SKM-1 treated with dmso at 0.1 percent for 144 hours (cell line): Measurements from ENCODE around the gene CACNA1C.
A peak's percentile ranks its signal among the peaks of the same experiment; 100 is the strongest.

Experiments used
- DNase-seq: peaks from one replicate; lab custom pipeline; 2025; ENCODE audit not compliant: unreplicated experiment; lab: John Stamatoyannopoulos, UW

Gene CACNA1C

DNA sequence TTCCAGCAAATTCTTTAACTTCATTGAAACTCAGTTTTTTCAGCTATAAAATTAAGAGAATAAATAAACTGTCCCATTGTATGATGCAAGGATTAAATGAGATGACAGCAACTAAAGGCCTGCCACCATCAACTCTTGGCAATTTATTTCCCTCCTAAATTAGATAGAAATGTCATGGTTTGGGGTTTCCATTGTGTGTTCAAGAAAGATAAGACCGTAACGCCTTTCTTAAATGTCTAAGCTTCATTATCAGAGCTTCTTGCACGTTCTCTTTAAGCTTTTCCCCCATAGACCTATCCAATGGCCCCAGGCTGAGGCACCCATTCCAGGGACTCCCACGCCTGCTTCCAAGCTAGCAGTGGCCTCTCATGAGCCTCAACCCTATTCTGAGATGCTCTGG lies 281.9 kb downstream of the CACNA1C start:
- no peak for DNase-seq

DNA sequence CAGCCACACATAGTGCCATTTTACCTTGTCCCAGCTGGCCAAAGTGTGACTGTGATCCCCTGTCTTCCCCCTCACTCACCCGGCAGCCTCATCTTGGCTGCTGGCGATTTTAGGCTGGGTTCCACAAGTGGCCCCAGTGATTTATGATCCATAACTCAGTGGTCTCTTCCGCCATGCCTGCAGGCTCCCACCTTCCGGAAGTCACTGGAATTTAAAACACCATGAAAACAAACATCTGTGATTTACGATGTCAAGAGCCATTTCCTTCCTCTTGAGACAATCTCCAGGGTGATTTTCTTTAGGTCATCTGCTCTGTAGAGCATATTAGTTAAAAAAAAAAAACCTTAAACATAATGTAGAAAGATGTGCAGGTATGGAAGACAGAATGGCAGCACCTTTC lies 282.3 kb downstream of the CACNA1C start:
- DNase-seq = no peak

DNA sequence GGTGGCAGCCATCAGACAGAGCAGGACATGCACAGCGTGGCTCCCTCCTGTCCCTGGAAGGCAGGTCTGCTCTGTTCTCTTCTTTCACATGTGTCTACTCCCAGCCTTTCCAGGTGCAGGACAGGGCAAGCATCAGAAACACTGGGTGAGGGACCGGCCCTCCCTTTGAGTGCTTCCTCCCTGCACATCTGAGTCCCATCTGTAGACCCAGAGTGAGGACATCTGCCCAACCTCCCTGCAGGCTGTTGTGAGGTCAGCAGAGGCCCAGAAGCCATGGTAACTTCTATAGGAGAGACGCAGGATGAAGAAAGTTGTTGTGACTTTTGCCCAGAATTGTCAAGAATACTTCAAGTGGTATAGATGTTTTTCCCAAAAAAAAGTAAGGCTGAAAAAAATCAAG lies 282.7 kb downstream of the CACNA1C start:
- no peak for DNase-seq

DNA sequence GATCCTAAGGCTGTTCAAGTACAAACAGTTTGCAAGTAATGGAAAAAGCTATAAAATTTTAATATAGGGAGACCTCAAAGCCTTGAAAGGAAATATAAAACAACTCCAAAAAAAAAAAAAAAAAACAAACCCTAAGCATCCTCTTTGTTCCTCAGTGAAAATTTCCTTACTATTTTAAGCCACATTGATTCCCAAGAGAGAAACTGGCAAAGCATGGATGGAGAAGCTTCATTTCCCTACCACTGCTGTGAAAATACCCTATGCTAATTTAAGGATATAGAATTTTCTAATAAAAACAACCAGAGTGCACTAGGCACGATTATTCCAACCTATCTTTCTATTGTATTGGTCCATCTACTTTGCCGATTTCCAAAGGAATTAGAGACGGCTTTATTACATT lies 283.1 kb downstream of the CACNA1C start:
- no peak for DNase-seq

DNA sequence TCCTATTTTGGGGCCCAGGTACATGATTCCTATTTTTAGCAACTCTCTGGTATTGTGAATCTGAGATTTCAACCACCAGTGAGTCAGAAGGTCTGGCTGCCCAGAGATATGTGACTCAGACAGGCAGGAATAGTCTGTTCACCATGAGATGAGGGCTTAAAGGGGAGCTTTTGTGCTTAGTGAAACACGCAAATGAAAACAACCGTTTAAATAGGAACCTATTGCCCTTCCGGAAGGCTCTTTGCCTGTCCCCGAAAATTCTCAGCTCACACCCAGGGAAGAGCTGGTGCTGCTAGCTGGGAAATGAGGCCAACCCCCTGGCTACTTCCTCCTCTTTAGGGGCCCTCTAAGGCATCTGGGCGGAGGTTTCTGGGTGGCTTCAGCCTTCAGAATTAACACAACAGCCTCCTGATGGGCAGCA lies 283.6 kb downstream of the CACNA1C start:
- DNase-seq = peak; percentile 38

DNA sequence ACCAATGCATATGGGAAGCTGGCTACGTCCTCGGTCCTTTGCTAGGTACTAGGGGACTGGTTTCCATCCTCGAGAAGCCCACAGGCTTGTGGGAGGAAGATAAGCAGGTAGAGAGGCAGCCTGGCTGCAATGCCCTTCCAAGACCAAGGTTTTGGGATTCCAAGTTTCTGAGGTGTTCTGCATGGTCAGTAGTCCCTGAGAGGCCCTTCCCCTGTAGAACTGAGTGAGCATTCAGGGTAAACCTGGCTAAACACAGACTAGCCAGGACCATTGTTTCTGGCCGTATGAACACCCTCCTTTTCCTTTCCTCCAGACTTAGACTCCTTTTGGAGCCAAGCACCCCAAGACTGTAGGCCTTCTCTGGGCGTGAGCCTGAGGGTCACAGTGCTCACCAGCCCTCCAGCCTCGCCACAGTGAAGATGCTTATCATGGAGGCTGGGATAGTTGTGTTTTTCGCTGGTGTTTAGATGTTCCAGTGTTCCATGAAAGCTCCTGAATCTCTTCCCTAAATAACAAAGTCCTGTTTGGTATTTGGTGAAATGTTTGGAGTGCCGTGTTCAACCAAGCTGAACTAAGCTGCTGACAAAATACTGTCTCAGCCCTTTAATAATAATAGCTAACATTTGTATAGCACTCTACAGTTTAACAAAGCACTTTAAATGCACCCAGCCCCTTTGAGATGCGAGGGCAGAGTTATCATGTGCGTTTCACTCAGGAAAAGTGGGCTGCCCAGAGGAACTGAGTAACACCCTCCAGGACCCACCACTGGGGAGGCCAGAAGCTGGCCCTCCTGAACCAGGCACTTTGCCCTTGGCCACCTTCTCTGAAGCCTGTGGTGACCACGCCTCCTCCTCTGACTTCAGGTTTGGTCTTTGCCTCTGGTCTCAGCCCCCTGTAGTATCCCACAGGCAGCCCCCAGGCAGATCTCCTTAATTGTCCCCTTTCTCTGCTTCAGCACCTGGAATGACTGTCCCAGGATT lies 284.5 kb downstream of the CACNA1C start:
- no peak for DNase-seq

DNA sequence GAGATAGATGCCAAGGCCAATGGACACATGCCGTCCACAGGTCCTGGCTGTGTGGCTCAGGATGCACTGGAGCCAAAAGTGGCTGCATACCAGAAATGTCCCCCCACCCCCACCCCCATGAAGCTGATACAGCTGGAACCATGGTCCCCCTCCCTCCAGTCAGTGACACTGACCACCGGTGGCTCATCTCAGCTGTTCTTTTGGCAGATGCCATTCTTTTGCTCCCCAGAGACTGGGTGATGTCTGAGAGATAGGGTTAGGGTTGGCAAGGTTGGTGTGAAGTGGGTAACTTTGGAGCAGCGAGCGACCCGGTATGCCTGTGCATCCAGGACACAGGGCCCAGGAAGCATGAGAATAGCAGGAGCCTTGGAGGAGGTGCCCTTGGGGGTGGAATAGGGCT lies 285.6 kb downstream of the CACNA1C start:
- no peak for DNase-seq

DNA sequence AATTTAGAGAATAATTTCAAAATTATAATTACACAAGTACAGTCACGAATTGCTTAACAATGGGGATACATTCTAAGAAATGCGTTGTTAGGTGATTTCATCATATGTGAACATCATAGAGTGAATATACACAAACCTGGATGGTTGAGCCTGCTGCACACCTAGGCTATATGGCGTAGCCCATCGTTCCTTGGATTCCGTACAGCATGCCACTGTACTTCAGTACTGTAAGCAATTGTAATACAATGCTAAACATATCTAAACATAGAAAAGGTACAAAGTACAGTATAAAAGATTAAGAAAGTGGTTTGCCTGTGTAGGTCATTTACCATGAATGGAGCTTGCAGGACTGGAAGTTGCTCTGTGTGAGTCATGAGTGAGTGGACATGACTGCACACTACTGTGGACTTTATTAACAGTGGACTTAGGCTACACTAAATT lies 286.2 kb downstream of the CACNA1C start:
- DNase-seq = no peak

DNA sequence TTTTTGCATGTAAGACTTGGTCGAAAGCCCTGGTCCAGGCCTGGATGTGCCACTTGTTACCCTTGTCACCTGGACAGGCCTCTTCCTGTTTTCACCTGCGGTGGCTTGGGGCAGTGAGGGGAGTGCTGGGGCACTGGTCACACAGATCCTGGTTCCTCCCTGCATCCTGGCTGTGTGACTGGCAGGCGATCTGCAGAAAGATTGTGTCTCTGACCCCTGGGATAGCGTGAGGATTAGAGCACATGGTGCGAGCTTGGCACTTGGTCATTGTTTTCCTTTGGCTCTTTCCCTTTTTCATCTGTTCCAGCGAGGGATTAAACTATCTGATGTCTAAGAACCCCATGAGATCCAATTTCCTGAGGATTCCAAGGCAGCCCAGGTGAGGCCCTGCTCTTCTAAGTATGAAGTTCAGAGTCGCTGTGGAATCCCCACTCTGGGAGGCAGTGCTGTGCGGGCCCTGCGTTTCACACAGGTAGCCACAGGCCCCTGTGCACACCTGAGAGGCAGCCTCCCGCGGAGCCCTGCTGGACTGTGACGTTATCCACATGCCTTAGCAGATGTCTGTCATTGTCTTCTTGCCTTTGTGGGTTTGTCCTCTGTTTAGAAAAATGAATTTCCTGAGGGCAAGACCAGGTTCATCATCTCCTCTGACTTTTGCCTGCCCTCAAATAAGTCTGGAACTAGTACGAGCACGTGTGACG lies 288.4 kb downstream of the CACNA1C start:
- DNase-seq = no peak

DNA sequence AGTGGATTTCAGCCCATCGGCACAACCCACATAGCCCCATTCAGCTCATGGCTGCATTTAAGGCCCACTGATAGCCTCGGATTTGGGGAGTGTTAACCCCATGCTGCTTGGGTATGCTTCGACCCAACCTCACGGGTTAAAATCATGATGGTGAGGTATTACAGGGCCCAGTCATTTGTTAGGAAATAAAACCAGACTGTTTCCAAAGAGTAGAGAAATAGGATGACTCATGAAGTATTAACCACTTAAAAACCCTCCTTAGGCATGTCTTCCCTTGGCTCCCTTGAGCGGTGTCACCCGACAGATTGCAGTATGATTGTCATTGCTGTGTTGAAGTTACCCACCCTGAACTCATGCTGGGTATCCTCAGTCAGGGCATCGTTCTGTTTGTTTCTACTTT lies 289.1 kb downstream of the CACNA1C start:
- DNase-seq = peak; percentile 37

DNA sequence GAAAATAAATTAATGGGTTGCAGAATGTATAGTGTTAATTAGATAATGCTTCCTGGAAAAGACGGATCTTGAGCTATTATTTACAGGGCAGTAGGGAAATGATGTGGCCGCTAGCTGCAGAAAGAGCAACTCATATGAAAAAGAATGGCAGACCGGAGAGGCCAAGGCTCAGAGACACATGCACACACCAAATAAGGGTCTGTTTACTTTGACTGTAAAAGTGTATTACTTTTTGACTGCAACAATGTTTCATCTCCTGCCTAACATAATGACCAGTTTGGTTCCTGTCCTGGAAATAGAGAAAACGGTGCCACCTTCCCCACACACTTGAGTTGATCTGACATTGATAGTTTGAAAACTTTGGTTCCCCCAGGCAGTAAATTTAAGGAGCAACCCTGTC lies 290.9 kb downstream of the CACNA1C start:
- DNase-seq = no peak

DNA sequence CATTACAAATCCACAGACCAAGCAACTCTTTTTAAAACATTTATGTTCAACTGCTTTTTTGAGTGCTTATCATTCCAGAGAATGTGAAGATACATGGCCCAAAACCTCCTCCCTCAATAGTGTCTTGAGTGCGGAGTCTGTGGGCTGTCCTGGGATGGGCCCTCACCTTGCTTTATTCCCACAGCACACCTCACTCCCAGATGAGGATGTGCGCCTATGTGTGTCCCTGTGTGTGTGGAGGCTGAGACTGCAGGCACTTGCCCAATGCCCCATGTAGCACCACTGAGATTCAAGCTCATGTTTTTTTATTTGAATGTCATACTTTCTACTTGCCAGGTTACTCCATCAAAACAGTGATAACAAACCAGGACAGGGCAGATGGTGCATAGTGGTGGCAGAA lies 291.7 kb downstream of the CACNA1C start:
- DNase-seq = no peak

DNA sequence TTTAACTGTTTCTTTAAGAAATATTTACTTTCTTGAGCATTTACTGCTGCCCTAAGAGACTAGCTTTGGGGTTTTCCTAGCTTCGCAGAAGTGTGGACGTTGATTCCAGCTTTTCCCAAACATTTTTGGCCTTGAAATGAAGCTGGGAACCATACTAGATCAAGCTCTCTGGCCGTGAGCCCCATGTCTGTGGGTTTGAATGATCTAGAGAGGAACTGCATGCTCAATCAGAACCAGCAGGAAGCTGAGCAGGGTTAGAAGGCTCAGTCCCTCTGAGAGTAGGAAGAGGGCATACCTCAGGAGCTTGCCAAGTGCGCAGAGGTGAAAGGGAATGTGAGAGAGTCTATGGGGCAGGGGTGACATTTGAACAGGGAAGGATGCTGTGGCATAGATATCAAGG lies 292.1 kb downstream of the CACNA1C start:
- DNase-seq = no peak

DNA sequence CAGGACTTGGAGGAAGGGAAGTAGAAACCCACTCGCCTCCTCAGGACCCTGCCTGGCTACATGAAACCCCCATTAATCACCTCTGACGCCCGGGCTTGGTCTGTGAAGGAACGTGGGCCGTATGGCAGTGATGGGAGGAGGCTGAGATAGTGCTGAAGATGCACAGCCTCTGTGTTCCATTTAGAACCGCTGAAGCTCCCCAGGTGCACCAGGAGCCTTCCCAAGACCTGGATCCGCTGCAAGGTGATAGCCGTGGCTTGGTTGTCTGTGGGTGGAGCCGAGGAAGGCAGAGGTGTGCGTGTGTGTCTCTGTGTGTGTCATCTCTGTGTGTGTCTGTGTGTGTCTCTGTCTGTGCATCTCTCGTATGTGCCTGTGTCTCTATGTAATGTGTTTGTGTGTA lies 293.1 kb downstream of the CACNA1C start:
- no peak for DNase-seq

DNA sequence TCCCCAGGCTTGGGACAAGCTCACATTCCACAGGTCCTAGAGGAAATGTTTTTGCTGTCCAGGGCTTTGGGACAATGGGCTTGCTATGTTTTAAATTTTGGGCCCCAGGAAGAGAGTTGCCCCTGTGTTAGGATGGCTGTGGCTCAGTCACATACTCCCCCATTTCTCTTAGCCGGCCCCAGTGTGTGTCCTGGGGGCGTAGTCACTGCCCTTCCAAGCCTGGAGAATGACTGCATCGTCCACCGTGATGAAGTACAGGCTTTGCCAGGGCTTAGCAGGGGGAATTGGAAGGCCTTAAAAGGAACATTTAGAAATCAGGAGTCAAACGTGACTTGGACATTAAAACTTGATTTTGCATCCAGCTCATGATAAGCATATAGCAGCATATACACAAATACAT lies 293.6 kb downstream of the CACNA1C start:
- no peak for DNase-seq

DNA sequence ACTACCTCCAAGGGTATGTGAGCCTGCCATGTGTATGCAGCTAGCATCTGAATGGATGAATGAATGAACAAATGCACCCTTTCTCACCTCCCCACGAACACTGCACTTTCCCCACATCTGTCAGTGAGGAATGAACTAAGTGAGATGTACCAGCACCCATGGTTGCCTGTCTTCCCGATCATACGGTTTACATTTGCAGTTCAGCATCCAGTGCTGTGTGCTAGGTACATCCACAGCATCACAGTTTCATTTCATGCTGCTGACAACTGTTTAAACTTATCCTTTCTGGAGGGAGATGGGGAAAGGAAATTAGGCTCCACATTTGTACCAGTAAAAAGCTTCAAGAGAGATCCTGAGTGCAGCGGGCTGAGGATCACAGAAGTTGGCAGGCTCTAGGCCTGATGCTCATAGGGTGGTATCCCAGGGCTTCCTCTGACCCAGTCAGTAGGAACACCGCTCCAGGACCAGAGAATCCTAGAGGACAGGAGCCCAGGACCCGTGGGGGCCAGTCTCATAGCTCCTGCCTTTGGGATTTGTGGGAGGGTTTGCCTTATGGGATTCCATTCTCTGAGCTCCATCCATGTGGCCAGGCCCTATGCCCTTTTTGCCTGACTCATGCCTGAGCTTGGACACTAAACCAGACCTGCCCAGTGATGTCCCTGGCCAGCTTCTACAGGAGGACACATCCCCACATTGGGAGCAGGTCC lies 294.5 kb downstream of the CACNA1C start:
- no peak for DNase-seq

DNA sequence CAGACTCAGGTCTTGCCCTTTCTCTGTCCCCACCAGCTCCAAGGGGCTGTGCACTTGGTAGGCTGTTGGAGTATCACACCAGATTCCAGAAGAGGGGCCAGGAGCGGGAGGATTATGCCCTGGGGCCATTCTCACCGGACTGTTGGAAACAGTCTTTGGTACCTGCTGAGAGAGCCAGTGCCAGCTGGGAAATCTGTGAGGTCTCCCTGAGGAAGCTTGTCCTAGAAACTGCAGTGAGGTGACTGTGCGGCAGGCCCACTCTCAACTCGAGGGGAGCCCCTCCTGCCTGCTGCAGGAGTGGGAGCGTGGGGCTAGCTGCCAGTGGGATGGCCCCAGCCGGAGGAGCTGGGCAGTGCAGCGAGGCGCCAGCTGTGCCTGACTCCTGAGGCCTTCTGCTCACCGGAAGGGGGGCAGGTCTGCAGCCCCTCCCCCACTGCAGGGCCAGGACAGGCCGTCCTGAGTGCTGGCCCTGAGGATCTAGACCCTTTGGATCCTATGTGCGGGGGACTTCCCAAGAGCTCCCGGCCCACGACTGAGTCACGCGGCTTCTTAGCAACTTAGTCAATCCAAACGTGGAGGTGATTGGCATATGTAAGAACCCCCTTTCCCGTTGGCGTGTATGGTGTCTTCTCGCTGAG lies 295.2 kb downstream of the CACNA1C start:
- no peak for DNase-seq

DNA sequence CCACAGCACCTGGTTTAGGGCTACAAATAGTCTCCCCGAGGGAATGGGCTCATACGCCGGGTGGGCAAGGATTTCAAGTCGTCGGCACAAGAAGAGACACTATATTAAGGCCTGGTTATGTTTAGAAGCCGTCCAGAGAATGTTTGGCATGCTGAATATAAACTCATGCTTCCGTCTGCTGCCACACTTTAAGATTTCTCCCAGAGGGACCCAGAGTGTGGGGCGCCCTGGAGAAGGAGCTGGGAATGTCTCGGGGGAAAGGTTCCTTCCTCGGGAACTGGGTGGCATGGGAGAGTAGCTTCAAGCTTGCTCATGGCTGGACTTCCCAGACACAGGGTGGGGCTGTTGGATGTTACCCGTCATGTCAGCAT lies 295.7 kb downstream of the CACNA1C start:
- no peak for DNase-seq

DNA sequence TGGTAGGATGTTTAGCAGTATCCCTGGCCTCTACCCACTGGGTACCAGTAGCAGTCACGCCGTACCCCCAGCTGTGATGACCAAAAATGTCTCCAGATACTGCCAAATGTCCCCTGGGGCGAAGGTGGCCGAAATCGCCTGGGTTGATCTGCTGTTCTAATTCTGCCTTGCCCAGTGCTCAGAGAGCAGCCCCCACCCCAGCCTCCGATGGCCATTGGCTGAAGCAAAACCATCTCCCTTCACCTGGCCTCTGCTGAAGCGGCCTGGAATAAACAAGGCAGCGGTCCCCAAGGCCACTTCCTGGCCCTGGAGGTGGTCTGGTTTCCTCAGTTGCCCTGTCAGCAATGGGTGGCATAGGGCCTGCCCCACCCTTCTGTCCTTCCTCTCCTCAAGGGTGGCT lies 298.4 kb downstream of the CACNA1C start:
- no peak for DNase-seq

DNA sequence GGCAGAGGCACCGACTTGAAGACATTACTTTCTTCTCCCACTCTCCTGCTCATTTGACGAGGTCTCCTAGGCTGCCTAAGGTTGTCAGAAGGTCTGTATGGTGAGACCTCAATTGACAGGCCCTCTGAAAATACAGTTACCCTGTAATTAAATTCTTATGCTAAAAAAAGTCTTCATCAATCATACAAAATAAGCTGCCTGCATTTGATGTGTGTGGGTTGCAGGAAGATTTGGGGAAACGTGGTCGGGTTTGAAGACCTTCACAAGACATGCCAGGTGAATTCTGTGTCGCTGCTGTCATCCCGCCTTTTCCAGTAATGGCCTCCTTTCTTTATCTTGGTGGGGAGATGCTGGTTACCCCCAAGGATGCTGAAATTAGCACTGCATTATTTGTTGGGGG lies 299.4 kb downstream of the CACNA1C start:
- no peak for DNase-seq

DNA sequence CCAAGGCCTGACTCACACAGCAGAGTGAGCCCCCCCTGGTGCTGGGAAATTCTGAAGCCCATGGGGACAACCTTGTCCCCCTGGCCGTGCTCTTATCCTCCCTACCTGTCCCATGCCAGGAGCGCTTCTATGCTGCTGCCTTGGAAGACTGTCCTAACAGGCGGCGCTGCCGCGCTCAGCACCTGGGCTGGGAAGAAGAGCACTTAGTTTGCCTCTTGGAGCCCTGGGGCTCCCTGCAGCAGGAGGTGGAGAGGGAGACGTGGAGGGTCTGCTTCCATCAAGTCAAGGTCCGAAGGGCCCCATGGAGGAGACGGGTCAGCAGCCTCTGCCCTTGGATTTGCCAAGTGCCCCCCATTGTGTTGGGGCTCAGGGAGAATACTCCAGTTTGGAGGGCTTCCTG lies 300.5 kb downstream of the CACNA1C start:
- DNase-seq = no peak
